Suprapubic skin (tissue), 4 donors: ENCODE results near the gene STXBP2. TPM values are rescaled to one million over a fixed set of nuclear protein-coding genes. Genes with fewer than 3 reads are reported as not detected.

Experiments used
- DNase-seq, 2 donors: peaks; one replicate each; pipeline ENCODE4 v3.0.0-alpha.2; 2019; ENCODE audit warnings: low spot score in 2 of 2
- H3K27ac ChIP-seq: fragments of 200-600 bp; sonication (generic); one replicate; pipeline ENCODE4 v1.5.1; 2019
- H3K27me3 ChIP-seq: fragments of 200-600 bp; sonication (generic); one replicate; pipeline ENCODE4 v1.5.1; 2019
- H3K36me3 ChIP-seq: fragments of 200-600 bp; sonication (generic); one replicate; pipeline ENCODE4 v1.5.1; 2019
- H3K4me1 ChIP-seq: fragments of 200-600 bp; sonication (generic); one replicate; pipeline ENCODE4 v1.5.1; 2019
- H3K4me3 ChIP-seq: fragments of 200-600 bp; sonication (generic); one replicate; pipeline ENCODE4 v1.5.1; 2019; ENCODE audit warnings: mild to moderate bottlenecking
- H3K9me3 ChIP-seq: fragments of 200-600 bp; sonication (generic); one replicate; pipeline ENCODE4 v1.5.1; 2019
- CTCF ChIP-seq, 2 donors: fragments of 200-600 bp in 1 of 2; fragments of 450-650 bp in 1 of 2; sonication (generic) in 1 of 2; IDR thresholded peaks; one replicate each; pipeline ENCODE4 v1.5.1; 2016 to 2019; ENCODE audit warnings: antibody characterized with exemption in 2 of 2, mild to moderate bottlenecking in 1 of 2, moderate library complexity in 1 of 2
- EP300 ChIP-seq: sonication (generic); formaldehyde crosslinking; IDR thresholded peaks from one replicate; pipeline ENCODE4 v1.6.1; 2017; ENCODE audit warnings: antibody characterized with exemption
- POLR2A ChIP-seq, 2 donors: fragments of 450-650 bp; IDR thresholded peaks; one replicate each; pipeline ENCODE4 v1.6.1; 2017; ENCODE audit warnings: antibody characterized with exemption in 2 of 2, mild to moderate bottlenecking in 2 of 2, moderate library complexity in 2 of 2
- POLR2AphosphoS5 ChIP-seq, 3 donors: sonication (generic); formaldehyde crosslinking; IDR thresholded peaks; one replicate each; pipeline ENCODE4 v1.6.1; 2017; ENCODE audit warnings: antibody characterized with exemption in 3 of 3
- WGBS: methylation state at CpG from one replicate; pipeline ENCODE4 v1.1.5; 2018; 5-methylcytosine and 5-hydroxymethylcytosine counted together
- total RNA-seq, 4 donors: library from RNA; depleted of rRNA; stranded (reverse); fragments of >200 nt; gene quantifications; one replicate each; pipeline ENCODE4 v1.1.0, GENCODE V29; 2016

Gene STXBP2
- total RNA-seq, 4 donors from 2014 or later, result 41.2 to 88.7 (median 50.9) TPM

DNA sequence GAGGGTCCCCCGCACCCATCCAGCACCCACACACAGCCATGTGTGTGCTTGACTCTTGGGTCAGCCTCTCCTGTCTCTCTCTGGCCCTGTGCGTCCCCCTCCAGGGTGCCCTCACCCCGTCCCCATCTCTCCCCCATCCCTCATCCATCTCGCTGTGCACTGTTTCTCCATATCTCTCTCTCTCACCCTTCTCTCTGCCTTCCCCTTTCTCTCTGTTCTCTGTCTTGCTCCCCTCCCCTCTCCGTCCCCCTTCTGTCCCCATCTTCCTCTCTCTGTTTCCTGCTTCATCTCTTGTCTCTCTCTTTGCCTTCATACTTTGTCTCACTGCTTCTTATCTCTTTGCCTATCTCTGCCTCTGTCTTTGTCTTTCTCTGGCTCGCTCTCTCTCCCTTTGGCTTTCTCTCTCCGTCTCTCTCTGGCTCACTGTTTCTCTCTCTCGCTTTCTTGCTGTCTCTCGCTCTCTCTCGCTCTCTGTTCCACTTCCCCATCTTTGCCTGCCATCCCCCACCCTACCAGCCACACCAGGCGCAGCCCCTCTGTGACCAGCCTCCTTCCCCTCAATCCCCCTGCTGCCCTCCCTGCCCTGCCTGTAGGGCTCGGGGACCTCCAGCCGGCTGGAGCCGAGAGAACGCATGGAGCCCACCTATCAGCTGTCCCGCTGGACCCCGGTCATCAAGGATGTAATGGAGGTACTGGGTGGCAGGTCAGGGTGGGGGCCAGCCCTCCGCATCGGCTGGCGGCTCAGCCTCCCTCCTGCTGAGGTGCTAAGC, 8.9 kb downstream of the STXBP2 start:
- no peaks in the 10 kb centered on the region for H3K9me3 ChIP-seq
- no peak overlapping the region for H3K4me3 ChIP-seq
- H3K4me1 ChIP-seq, result no peaks in the 10 kb centered on the region
- H3K36me3 ChIP-seq, result peaks cover 22% of the 10 kb centered on the region
- TF ChIP-seq CTCF (IDR thresholded peaks at IDR 0.05) (no peak), POLR2A (IDR thresholded peaks at IDR 0.05) (no peak), POLR2AphosphoS5 (IDR thresholded peaks at IDR 0.05) (no peak), EP300 (no peak)
- WGBS, result 72% methylated on average over 17 of the region's 20 CpGs
- H3K27ac ChIP-seq, result no peak overlapping the region
- H3K27me3 ChIP-seq, result peaks cover 9% of the 10 kb centered on the region
- DNase-seq, result no peak

GRCh38 chr19:7646426-7646700, 9.5 kb downstream of the STXBP2 start:
- H3K9me3 ChIP-seq, result no peaks in the 10 kb centered on the region
- peaks cover 10% of the 10 kb centered on the region for H3K27me3 ChIP-seq
- 100% methylated on average over 1 of the region's 8 CpGs for WGBS
- peaks cover 22% of the 10 kb centered on the region for H3K36me3 ChIP-seq
- H3K27ac ChIP-seq, result no peak overlapping the region
- H3K4me1 ChIP-seq, result no peaks in the 10 kb centered on the region
- no peak for TF ChIP-seq EP300
- no peak for TF ChIP-seq POLR2AphosphoS5 (IDR thresholded peaks at IDR 0.05)
- TF ChIP-seq CTCF (IDR thresholded peaks at IDR 0.05), result no peak
- TF ChIP-seq POLR2A (IDR thresholded peaks at IDR 0.05), result no peak
- no peak overlapping the region for H3K4me3 ChIP-seq
- DNase-seq, result no peak

DNA sequence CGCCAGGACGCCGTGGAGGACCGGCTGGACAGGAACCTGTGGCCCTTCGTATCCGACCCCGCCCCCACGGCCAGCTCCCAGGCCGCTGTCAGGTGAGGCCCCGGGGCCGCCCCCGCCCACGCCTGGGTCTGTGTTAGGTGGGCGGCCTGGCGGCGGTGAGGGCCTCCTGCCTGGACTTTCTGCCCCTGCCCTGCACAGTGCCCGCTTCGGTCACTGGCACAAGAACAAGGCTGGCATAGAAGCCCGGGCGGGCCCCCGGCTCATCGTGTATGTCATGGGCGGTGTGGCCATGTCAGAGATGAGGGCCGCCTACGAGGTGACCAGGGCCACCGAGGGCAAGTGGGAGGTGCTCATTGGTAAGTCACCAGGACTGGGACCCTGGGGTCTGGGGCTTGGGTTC, 10.2 kb downstream of the STXBP2 start:
- Histone ChIP-seq H3K36me3 (peaks cover 21% of the 10 kb centered on the region), H3K4me1 (peaks cover 6% of the 10 kb centered on the region), H3K4me3 (no peak overlapping the region), H3K27ac (no peak overlapping the region), H3K27me3 (peaks cover 10% of the 10 kb centered on the region), H3K9me3 (no peaks in the 10 kb centered on the region)
- DNase-seq, result no peak
- 71% methylated on average over 11 of the region's 26 CpGs for WGBS
- no peak for TF ChIP-seq EP300
- no peak for TF ChIP-seq POLR2AphosphoS5 (IDR thresholded peaks at IDR 0.05)
- no peak for TF ChIP-seq CTCF (IDR thresholded peaks at IDR 0.05)

GRCh38 chr19:7648265-7649014, 11.5 kb downstream of the STXBP2 start:
- TF ChIP-seq EP300 (no peak), CTCF (IDR thresholded peaks at IDR 0.05) (no peak), POLR2AphosphoS5 (IDR thresholded peaks at IDR 0.05) (no peak), POLR2A (IDR thresholded peaks at IDR 0.05) (no peak)
- peaks cover 12% of the 10 kb centered on the region for H3K4me1 ChIP-seq
- no peak overlapping the region for H3K4me3 ChIP-seq
- no peak for DNase-seq
- no peaks in the 10 kb centered on the region for H3K9me3 ChIP-seq
- 83% methylated on average over 15 of the region's 15 CpGs for WGBS
- H3K36me3 ChIP-seq, result peaks cover 17% of the 10 kb centered on the region
- H3K27me3 ChIP-seq, result peaks cover 10% of the 10 kb centered on the region
- no peak overlapping the region for H3K27ac ChIP-seq

DNA sequence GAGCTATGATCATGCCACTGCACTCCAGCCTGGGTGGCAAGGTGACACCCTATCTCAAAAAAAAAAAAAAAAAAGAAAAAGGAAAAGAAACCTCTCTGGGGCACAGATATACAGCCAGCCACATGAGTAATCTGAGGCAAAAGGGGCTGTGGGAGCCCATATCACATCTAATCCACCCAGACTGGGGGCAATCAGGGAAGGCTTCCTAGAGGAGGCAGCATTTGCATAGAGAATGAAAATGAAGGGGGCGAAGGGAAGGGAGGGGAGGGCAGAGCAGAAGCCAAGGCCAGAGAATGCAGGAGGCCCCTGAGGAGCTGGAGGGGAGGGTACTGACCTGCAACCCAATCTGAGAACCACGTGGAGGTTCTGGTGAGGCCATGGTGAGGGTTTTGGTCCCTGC, 13.2 kb downstream of the STXBP2 start:
- 54% methylated on average over 2 of the region's 2 CpGs for WGBS
- peaks cover 12% of the 10 kb centered on the region for H3K4me1 ChIP-seq
- H3K27ac ChIP-seq, result no peak overlapping the region
- peaks cover 14% of the 10 kb centered on the region for H3K36me3 ChIP-seq
- DNase-seq, result no peak
- no peaks in the 10 kb centered on the region for H3K9me3 ChIP-seq
- H3K27me3 ChIP-seq, result peaks cover 10% of the 10 kb centered on the region
- no peak for TF ChIP-seq POLR2AphosphoS5 (IDR thresholded peaks at IDR 0.05)
- TF ChIP-seq POLR2A (IDR thresholded peaks at IDR 0.05), result no peak
- no peak for TF ChIP-seq CTCF (IDR thresholded peaks at IDR 0.05)
- TF ChIP-seq EP300, result no peak
- no peak overlapping the region for H3K4me3 ChIP-seq
